B cell (primary cell): ENCODE data around the gene RPL37. TPM values are rescaled to one million over a fixed set of nuclear protein-coding genes. Genes with fewer than 3 reads are reported as not detected.

Experiments used
- ATAC-seq: fragments of 200-7000 bp; cut with Tn5 transposase; one replicate; pipeline ENCODE4 v1.10.0; 2021; ENCODE audit warnings: low read depth, mild to moderate bottlenecking, moderate number of reproducible peaks, moderate library complexity
- CTCF ChIA-PET: fragments of 350-600 bp; sonication (Branson Sonifier 250); formaldehyde crosslinking; loops from one replicate; lab custom pipeline; 2021; ENCODE audit warnings: antibody characterized with exemption, inconsistent platforms; lab: Charles Lee
- POLR2A ChIA-PET: fragments of 350-600 bp; sonication (Branson Sonifier 250); formaldehyde crosslinking; loops from one replicate; lab custom pipeline; 2021; ENCODE audit warnings: antibody characterized with exemption; lab: Charles Lee
- DNase-seq: peaks from one replicate; pipeline ENCODE4 v3.0.0; 2013
- H2AFZ ChIP-seq: 2 replicates; pipeline ENCODE4 v1.6.1; 2012; ENCODE audit warnings: mild to moderate bottlenecking, low read depth, low read length; ENCODE audit not compliant: insufficient read depth, poor library complexity, severe bottlenecking
- H3K27ac ChIP-seq, 2 donors: 1 replicate in 1 of 2; 2 replicates in 1 of 2; pipeline ENCODE4 v1.5.1; 2012 to 2013; ENCODE audit warnings: low read length in 2 of 2, mild to moderate bottlenecking in 2 of 2, moderate library complexity in 1 of 2
- H3K27me3 ChIP-seq, 4 experiments: fragments of 200-600 bp in 1 of 4; sonication (generic) in 1 of 4; replicated peaks in 1 of 4; 1 replicate in 2 of 4; 2 replicates in 2 of 4; pipeline versions ENCODE4 v1.6.1 to v1.7.0; 2013 to 2016; ENCODE audit warnings: low read length in 3 of 4, mild to moderate bottlenecking in 2 of 4, mixed read lengths in 1 of 4, moderate library complexity in 1 of 4; ENCODE audit not compliant: insufficient read depth in 4 of 4, control insufficient read depth in 3 of 4; ENCODE audit errors: control extremely low read depth in 1 of 4
- H3K36me3 ChIP-seq, 2 experiments: replicated peaks in 1 of 2; 1 replicate in 1 of 2; 2 replicates in 1 of 2; pipeline versions ENCODE4 v1.6.1 to v1.7.1; 2013; ENCODE audit warnings: low read length in 1 of 2; ENCODE audit not compliant: insufficient read depth in 2 of 2, control insufficient read depth in 1 of 2; ENCODE audit errors: control extremely low read depth in 1 of 2, extremely low read depth in 1 of 2
- H3K4me1 ChIP-seq, 2 donors: fragments of 200-600 bp in 1 of 2; sonication (generic) in 1 of 2; 1 replicate in 1 of 2; 2 replicates in 1 of 2; pipeline versions ENCODE4 v1.5.1 to v1.6.1; 2013 to 2017; ENCODE audit warnings: low read length in 2 of 2; ENCODE audit not compliant: control insufficient read depth in 2 of 2, insufficient read depth in 2 of 2
- H3K4me2 ChIP-seq: replicated peaks from 2 replicates; pipeline ENCODE3; 2012; ENCODE audit warnings: mild to moderate bottlenecking, low read depth, low read length; ENCODE audit not compliant: poor library complexity, severe bottlenecking
- H3K4me3 ChIP-seq, 5 experiments: fragments of 200-600 bp in 1 of 5; sonication (generic) in 1 of 5; 1 replicate in 3 of 5; 2 replicates in 2 of 5; pipeline versions ENCODE4 v1.5.1 to v1.7.0; 2011 to 2016; ENCODE audit warnings: low read length in 4 of 5, mild to moderate bottlenecking in 4 of 5, low read depth in 2 of 5, control low read depth in 1 of 5, moderate library complexity in 1 of 5; ENCODE audit not compliant: insufficient read depth in 1 of 5; ENCODE audit errors: control extremely low read depth in 1 of 5, extremely low read depth in 1 of 5
- H3K79me2 ChIP-seq: fragments of 200-600 bp; sonication (generic); one replicate; pipeline ENCODE4 v1.6.0; 2016; ENCODE audit warnings: low read length; ENCODE audit not compliant: control insufficient read depth, insufficient read depth
- H3K9ac ChIP-seq: fragments of 200-600 bp; sonication (generic); 2 replicates; pipeline ENCODE4 v1.6.1; 2017; ENCODE audit warnings: mild to moderate bottlenecking, low read length, moderate library complexity
- H3K9me3 ChIP-seq, 3 donors: one replicate each; pipeline versions ENCODE4 v1.6.1 to v1.7.1; 2013; ENCODE audit warnings: low read length in 2 of 3; ENCODE audit not compliant: control insufficient read depth in 2 of 3, insufficient read depth in 1 of 3; ENCODE audit errors: control extremely low read depth in 1 of 3
- H4K20me1 ChIP-seq: 2 replicates; pipeline ENCODE4 v1.6.0; 2012; ENCODE audit warnings: mild to moderate bottlenecking, low read length; ENCODE audit not compliant: insufficient read depth, control insufficient read depth, poor library complexity, severe bottlenecking
- H3K27ac Mint-ChIP-seq: one replicate; pipeline ENCODE4 v1.8.0; 2021; ENCODE audit warnings: mixed read lengths
- H3K27me3 Mint-ChIP-seq: one replicate; pipeline ENCODE4 v1.8.0; 2021; ENCODE audit warnings: mixed read lengths
- H3K4me1 Mint-ChIP-seq: one replicate; pipeline ENCODE4 v1.8.0; 2021; ENCODE audit warnings: mixed read lengths
- H3K4me3 Mint-ChIP-seq: one replicate; pipeline ENCODE4 v1.8.0; 2021; ENCODE audit warnings: mixed read lengths
- H3K9me3 Mint-ChIP-seq: one replicate; pipeline ENCODE4 v1.8.0; 2022; ENCODE audit warnings: mixed read lengths; ENCODE audit not compliant: insufficient read depth
- EZH2 ChIP-seq: IDR thresholded peaks from 2 replicates; pipeline ENCODE4 v1.6.1; 2012; ENCODE audit warnings: borderline replicate concordance, low read depth, mild to moderate bottlenecking, moderate library complexity, low read length; ENCODE audit not compliant: insufficient read depth, poor library complexity, severe bottlenecking
- WGBS: methylation state at CpG from one replicate; pipeline ENCODE4 v1.1.5; 2013; ENCODE audit warnings: missing lambda C conversion rate; ENCODE audit not compliant: insufficient coverage; 5-methylcytosine and 5-hydroxymethylcytosine counted together
- intact Hi-C: fragments of 100-400 bp; cut with micrococcal nuclease; formaldehyde crosslinking; loops from one replicate; pipeline ENCODE4 v1.10.0; 2022
- polyA plus RNA-seq: library from polyadenylated mRNA; depleted of rRNA; stranded (reverse); fragments of >200 nt; gene quantifications from 2 replicates; pipeline ENCODE4 v1.2.3, GENCODE V29; 2012
- total RNA-seq, 2 donors: library from RNA; stranded (reverse); fragments of 120-200 nt in 1 of 2; gene quantifications; 1 replicate in 1 of 2; 2 replicates in 1 of 2; pipeline versions ENCODE4 v1.2.3 to v1.2.4, GENCODE V29; 2013 to 2022
- TF ChIP-seq, protein P1 (sequence below): fragments of 200-600 bp; IDR thresholded peaks from one replicate; pipeline ENCODE4 v1.8.0; 2022; ENCODE audit warnings: antibody characterized with exemption, mild to moderate bottlenecking

The RPL37 gene
- total and polyA plus RNA-seq, 2 donors (not counting 1 experiment from before 2014, with no cell fraction given), result 173 to 2,240 TPM

DNA sequence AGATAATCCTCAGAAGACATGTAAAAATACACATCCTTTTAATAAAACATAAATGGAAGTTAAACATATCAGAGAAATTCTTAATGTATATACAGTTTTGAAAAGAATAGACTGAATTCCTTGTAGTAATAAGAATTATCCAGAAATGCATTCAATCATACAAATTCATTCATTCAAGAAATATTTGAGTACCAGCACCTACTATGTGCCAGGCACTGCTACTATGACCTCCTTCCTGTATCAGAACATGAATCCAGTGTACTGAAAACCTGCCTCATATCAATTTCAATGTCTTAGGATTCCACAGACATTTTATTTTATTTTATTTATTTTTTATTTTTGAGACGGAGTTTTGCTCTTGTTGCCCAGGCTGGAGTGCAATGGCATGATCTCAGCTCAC, 50.1 kb downstream of the RPL37 start:
- H3K27me3 ChIP-seq, result no peaks in the 10 kb centered on the region
- no peak for ATAC-seq
- Mint-ChIP-seq H3K9me3 (no peaks in the 10 kb centered on the region), H3K27me3 (no peaks in the 10 kb centered on the region), H3K4me3 (no peak overlapping the region), H3K4me1 (peaks cover 33% of the 10 kb centered on the region), H3K27ac (no peak overlapping the region)
- no peaks in the 10 kb centered on the region for H3K4me1 ChIP-seq
- H4K20me1 ChIP-seq, result peaks cover 81% of the 10 kb centered on the region
- H3K4me3 ChIP-seq, result no peak overlapping the region
- TF ChIP-seq, protein P1, sequence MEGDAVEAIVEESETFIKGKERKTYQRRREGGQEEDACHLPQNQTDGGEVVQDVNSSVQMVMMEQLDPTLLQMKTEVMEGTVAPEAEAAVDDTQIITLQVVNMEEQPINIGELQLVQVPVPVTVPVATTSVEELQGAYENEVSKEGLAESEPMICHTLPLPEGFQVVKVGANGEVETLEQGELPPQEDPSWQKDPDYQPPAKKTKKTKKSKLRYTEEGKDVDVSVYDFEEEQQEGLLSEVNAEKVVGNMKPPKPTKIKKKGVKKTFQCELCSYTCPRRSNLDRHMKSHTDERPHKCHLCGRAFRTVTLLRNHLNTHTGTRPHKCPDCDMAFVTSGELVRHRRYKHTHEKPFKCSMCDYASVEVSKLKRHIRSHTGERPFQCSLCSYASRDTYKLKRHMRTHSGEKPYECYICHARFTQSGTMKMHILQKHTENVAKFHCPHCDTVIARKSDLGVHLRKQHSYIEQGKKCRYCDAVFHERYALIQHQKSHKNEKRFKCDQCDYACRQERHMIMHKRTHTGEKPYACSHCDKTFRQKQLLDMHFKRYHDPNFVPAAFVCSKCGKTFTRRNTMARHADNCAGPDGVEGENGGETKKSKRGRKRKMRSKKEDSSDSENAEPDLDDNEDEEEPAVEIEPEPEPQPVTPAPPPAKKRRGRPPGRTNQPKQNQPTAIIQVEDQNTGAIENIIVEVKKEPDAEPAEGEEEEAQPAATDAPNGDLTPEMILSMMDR, result no peak
- no peak for TF ChIP-seq EZH2
- DNase-seq, result no peak
- H3K9me3 ChIP-seq, result peaks cover 0 to 4% (median 0%) of the 10 kb centered on the region in 3 donors
- POLR2A ChIA-PET, result no interaction called here
- H3K4me2 ChIP-seq, result no peak overlapping the region
- H2AFZ ChIP-seq, result no peak overlapping the region
- CTCF ChIA-PET, result no interaction called here
- no peaks in the 10 kb centered on the region for H3K36me3 ChIP-seq
- H3K27ac ChIP-seq, result no peak overlapping the region
- no peak overlapping the region for H3K9ac ChIP-seq
- intact Hi-C loops, result no loop called here
- no CpG with 5 or more reads among the region's 1 CpG for WGBS
- H3K79me2 ChIP-seq, result peaks cover 93% of the 10 kb centered on the region

GRCh38 chr5:40784027-40784653, 50.9 kb downstream of the RPL37 start:
- Mint-ChIP-seq H3K4me3 (no peak overlapping the region), H3K9me3 (no peaks in the 10 kb centered on the region), H3K27ac (no peak overlapping the region), H3K27me3 (no peaks in the 10 kb centered on the region), H3K4me1 (peaks cover 27% of the 10 kb centered on the region)
- Histone ChIP-seq H2AFZ (no peak overlapping the region), H3K4me1 (no peaks in the 10 kb centered on the region), H3K27ac (no peak overlapping the region), H4K20me1 (peaks cover 84% of the 10 kb centered on the region), H3K4me3 (no peak overlapping the region), H3K9me3 (peaks cover 0 to 4% (median 0%) of the 10 kb centered on the region in 3 donors), H3K36me3 (no peaks in the 10 kb centered on the region), H3K9ac (no peak overlapping the region), H3K79me2 (peaks cover 93% of the 10 kb centered on the region), H3K4me2 (no peak overlapping the region), H3K27me3 (no peaks in the 10 kb centered on the region)
- no peak for ATAC-seq
- intact Hi-C loops, result no loop called here
- POLR2A ChIA-PET, result no interaction called here
- no peak for TF ChIP-seq EZH2
- TF ChIP-seq, protein P1, result no peak
- CTCF ChIA-PET, result no interaction called here
- no peak for DNase-seq
- 100% methylated on average over 1 of the region's 1 CpG for WGBS
